SK-N-SH (cell line): Measurements from ENCODE around the gene RGS6. TPM values are rescaled to one million over a fixed set of nuclear protein-coding genes. Genes with fewer than 3 reads are reported as not detected.

Source experiments
- CTCF ChIA-PET: fragments of 300-600, 350-600 bp; formaldehyde crosslinking; extraction: SDS; loops from one replicate; lab custom pipeline; 2021; lab: Yijun Ruan, JAX
- POLR2A ChIA-PET: fragments of 350-600 bp; sonication (Branson Sonifier 250); formaldehyde crosslinking; extraction: SDS; loops from one replicate; lab custom pipeline; 2020; ENCODE audit warnings: antibody characterized with exemption, inconsistent platforms; lab: Yijun Ruan, JAX
- DNase-seq: peaks from one replicate; pipeline ENCODE4 v3.0.0; 2012
- H2AFZ ChIP-seq: fragments of 200-600 bp; sonication (generic); 2 replicates; pipeline ENCODE4 v1.8.1; 2016; ENCODE audit warnings: antibody characterized with exemption, mild to moderate bottlenecking, low read depth
- H3F3A ChIP-seq: fragments of 200-600 bp; sonication (generic); replicated peaks from 2 replicates; pipeline ENCODE3; 2016; ENCODE audit warnings: antibody characterized with exemption, mild to moderate bottlenecking; ENCODE audit not compliant: insufficient read depth
- H3K27ac ChIP-seq, 2 experiments: fragments of 200-500 bp in 1 of 2; fragments of 200-600 bp in 1 of 2; sonication (Bioruptor generic) in 1 of 2; sonication (generic), shearing (Covaris generic) in 1 of 2; 2 replicates each; pipeline versions ENCODE4 v1.5.1 to v1.6.1; 2014 to 2016; ENCODE audit warnings: low read depth in 2 of 2, inconsistent platforms in 1 of 2, low read length in 1 of 2, mild to moderate bottlenecking in 1 of 2, mixed read lengths in 1 of 2
- H3K27me3 ChIP-seq: fragments of 200-600 bp; sonication (generic), shearing (Covaris generic); 2 replicates; pipeline ENCODE4 v1.6.1; 2016; ENCODE audit warnings: mixed run types; ENCODE audit not compliant: insufficient read depth
- H3K36me3 ChIP-seq, 2 experiments: fragments of 200-500 bp in 1 of 2; fragments of 200-600 bp in 1 of 2; sonication (Bioruptor generic) in 1 of 2; sonication (generic) in 1 of 2; replicated peaks in 1 of 2; 2 replicates each; pipeline versions ENCODE3 to v1.5.1; 2014 to 2016; ENCODE audit warnings: low read length in 1 of 2, mild to moderate bottlenecking in 1 of 2; ENCODE audit not compliant: insufficient read depth in 2 of 2, control insufficient read depth in 1 of 2
- H3K4me1 ChIP-seq, 2 experiments: fragments of 200-500 bp in 1 of 2; fragments of 200-600 bp in 1 of 2; sonication (Bioruptor generic) in 1 of 2; sonication (generic), shearing (Covaris generic) in 1 of 2; 2 replicates each; pipeline versions ENCODE4 v1.5.1 to v1.6.1; 2014 to 2016; ENCODE audit warnings: low read depth in 1 of 2, low read length in 1 of 2, mixed run types in 1 of 2; ENCODE audit not compliant: insufficient read depth in 2 of 2, control insufficient read depth in 1 of 2
- H3K4me2 ChIP-seq: fragments of 200-600 bp; sonication (generic), shearing (Covaris generic); 2 replicates; pipeline ENCODE4 v1.6.1; 2017; ENCODE audit warnings: mixed run types
- H3K4me3 ChIP-seq, 2 experiments: fragments of 200-500 bp in 1 of 2; fragments of 200-600 bp in 1 of 2; sonication (Bioruptor generic) in 1 of 2; sonication (generic), shearing (Covaris generic) in 1 of 2; 2 replicates each; pipeline versions ENCODE4 v1.5.1 to v1.8.1; 2014 to 2016; ENCODE audit warnings: low read depth in 2 of 2, inconsistent platforms in 1 of 2, low read length in 1 of 2, mild to moderate bottlenecking in 1 of 2, mixed read lengths in 1 of 2, moderate library complexity in 1 of 2
- H3K79me2 ChIP-seq: fragments of 200-600 bp; sonication (generic); 2 replicates; pipeline ENCODE4 v1.8.1; 2017; ENCODE audit warnings: mild to moderate bottlenecking; ENCODE audit not compliant: insufficient read depth
- H3K9ac ChIP-seq: fragments of 200-600 bp; sonication (generic); 2 replicates; pipeline ENCODE4 v1.6.1; 2017; ENCODE audit warnings: mixed run types
- H3K9me2 ChIP-seq: fragments of 200-600 bp; sonication (generic); 2 replicates; pipeline ENCODE4 v1.6.1; 2017; ENCODE audit warnings: mixed run types
- H3K9me3 ChIP-seq: fragments of 200-600 bp; sonication (generic); 2 replicates; pipeline ENCODE4 v1.6.1; 2017; ENCODE audit warnings: mixed run types, mild to moderate bottlenecking, moderate library complexity
- H4K20me1 ChIP-seq: fragments of 200-600 bp; sonication (generic); 2 replicates; pipeline ENCODE4 v1.6.1; 2017; ENCODE audit warnings: mild to moderate bottlenecking, mixed run types; ENCODE audit not compliant: insufficient read depth
- ELF1 ChIP-seq: IDR thresholded peaks from 2 replicates; pipeline ENCODE4 v1.4.0; 2012
- NFIC ChIP-seq: IDR thresholded peaks from 2 replicates; pipeline ENCODE4 v1.4.0; 2012; ENCODE audit warnings: borderline replicate concordance
- RFX5 ChIP-seq: IDR thresholded peaks from 2 replicates; pipeline ENCODE4 v1.6.1; 2012; ENCODE audit warnings: mild to moderate bottlenecking, improper control_type of control experiment, low read length
- TAF1 ChIP-seq: IDR thresholded peaks from 2 replicates; pipeline ENCODE4 v1.6.1; 2012; ENCODE audit warnings: low read depth, mild to moderate bottlenecking, low read length, moderate library complexity, borderline replicate concordance
- TCF12 ChIP-seq: IDR thresholded peaks from 2 replicates; pipeline ENCODE4 v1.4.0; 2012
- TEAD4 ChIP-seq: IDR thresholded peaks from 2 replicates; pipeline ENCODE4 v1.4.0; 2012; ENCODE audit warnings: mild to moderate bottlenecking, borderline replicate concordance; ENCODE audit not compliant: insufficient read depth
- YY1 ChIP-seq: IDR thresholded peaks from 2 replicates; pipeline ENCODE4 v1.4.0; 2012; ENCODE audit warnings: low read depth, mild to moderate bottlenecking
- WGBS: methylation state at CpG from one replicate; pipeline ENCODE4 v1.1.6; 2017; ENCODE audit warnings: low lambda C conversion rate; 5-methylcytosine and 5-hydroxymethylcytosine counted together
- polyA plus RNA-seq, 3 experiments: library from polyadenylated mRNA; depleted of rRNA; stranded (reverse); fragments of >200 nt; gene quantifications; 2 replicates each; pipeline ENCODE4 v1.2.3, GENCODE V29; 2012
- TF ChIP-seq, protein P1 (sequence below): IDR thresholded peaks from 2 replicates; pipeline ENCODE4 v1.4.0; 2012; ENCODE audit warnings: low read depth
- TF ChIP-seq, protein P2 (sequence below): IDR thresholded peaks from 2 replicates; pipeline ENCODE4 v1.6.1; 2012; ENCODE audit warnings: mild to moderate bottlenecking, low read depth, low read length, moderate library complexity

Gene RGS6
- polyA plus RNA-seq, 1 of the 3 experiments (the other 2 are of a cell fraction): not detected

DNA sequence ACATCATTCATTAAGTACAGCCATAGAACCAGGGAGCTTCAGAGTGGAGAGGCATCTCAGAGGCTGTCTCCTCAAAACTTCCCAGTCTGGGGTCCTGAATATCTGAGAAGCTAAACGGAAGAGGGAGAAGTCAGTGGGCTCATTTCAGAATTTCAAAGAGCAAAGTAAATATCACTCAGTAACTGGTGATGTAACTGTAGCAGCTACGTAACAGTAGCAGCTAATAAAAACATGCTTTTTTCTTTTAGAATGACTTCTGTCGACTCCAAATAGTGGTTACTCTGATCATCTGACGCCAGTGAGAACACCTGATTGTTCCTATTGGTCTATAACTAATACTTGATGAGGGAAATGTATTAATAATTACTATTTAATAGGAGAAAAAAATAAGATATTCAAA is 578.3 kb downstream of the RGS6 start:
- Histone ChIP-seq H3K27me3 (peaks cover 19% of the 10 kb centered on the region; the same call in 1 of the 2 replicates), H3K4me2 (no peak overlapping the region), H3F3A (no peaks in the 10 kb centered on the region), H3K79me2 (no peaks in the 10 kb centered on the region), H2AFZ (no peak overlapping the region), H3K36me3 (no peaks in the 10 kb centered on the region), H3K27ac (no peak overlapping the region), H3K9me2 (no peaks in the 10 kb centered on the region), H3K9me3 (no peaks in the 10 kb centered on the region), H4K20me1 (no peaks in the 10 kb centered on the region), H3K4me1 (no peaks in the 10 kb centered on the region; a peak in 1 of 4 replicates), H3K4me3 (no peak overlapping the region), H3K9ac (no peak overlapping the region)
- 14% methylated on average over 4 of the region's 4 CpGs for WGBS
- DNase-seq: no peak
- ChIA-PET POLR2A (no interaction called here), CTCF (interaction anchor here (0.8 to 3.3 kb wide), 3 partner anchors 394 to 440 kb away, joined by 3 to 13 read pairs (median 10); no protein-coding TSS in a partner anchor)
- TF ChIP-seq YY1: no peak
- TF ChIP-seq TEAD4: no peak
- TF ChIP-seq ELF1: no peak
- no peak for TF ChIP-seq TCF12
- TF ChIP-seq, protein P1, sequence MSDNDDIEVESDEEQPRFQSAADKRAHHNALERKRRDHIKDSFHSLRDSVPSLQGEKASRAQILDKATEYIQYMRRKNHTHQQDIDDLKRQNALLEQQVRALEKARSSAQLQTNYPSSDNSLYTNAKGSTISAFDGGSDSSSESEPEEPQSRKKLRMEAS: no peak
- peak; percentile 71 for TF ChIP-seq RFX5

DNA sequence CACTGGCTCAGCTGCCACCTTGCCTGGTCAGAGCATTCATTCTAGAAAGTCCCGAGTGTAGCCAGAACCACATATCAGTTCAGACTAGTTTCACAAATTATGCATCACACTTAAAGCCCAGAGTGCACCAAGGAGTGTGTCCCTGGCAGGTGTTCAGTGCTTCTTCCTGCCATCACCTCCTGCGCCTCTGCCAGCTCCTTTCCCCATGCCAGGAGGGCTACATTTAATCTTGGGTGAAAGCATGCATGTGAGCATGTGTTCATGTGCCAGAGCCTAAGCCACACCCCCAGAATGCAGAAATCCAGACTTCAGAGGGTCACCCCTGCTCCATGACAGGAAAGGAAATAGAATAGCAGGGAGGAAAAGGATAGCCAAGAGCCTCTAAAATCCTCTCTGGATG is 580.1 kb downstream of the RGS6 start:
- H3K4me2 ChIP-seq: no peak overlapping the region
- no peaks in the 10 kb centered on the region for H3K9me3 ChIP-seq
- H3K79me2 ChIP-seq: no peaks in the 10 kb centered on the region
- H3K4me3 ChIP-seq: no peak overlapping the region
- H3K9me2 ChIP-seq: no peaks in the 10 kb centered on the region
- 35% methylated on average over 2 of the region's 2 CpGs for WGBS
- DNase-seq: no peak
- no peak overlapping the region for H3K27ac ChIP-seq
- no peaks in the 10 kb centered on the region for H3F3A ChIP-seq
- no peak overlapping the region for H3K9ac ChIP-seq
- CTCF ChIA-PET: interaction anchor here (0.8 to 8.9 kb wide), 9 partner anchors 11 to 445 kb away, joined by 3 to 339 read pairs (median 13); no protein-coding TSS in a partner anchor
- H3K27me3 ChIP-seq: peaks cover 19% of the 10 kb centered on the region; the same call in 1 of the 2 replicates
- TF ChIP-seq YY1 (no peak), TEAD4 (no peak), TAF1 (no peak), NFIC (no peak)
- TF ChIP-seq, protein P2, sequence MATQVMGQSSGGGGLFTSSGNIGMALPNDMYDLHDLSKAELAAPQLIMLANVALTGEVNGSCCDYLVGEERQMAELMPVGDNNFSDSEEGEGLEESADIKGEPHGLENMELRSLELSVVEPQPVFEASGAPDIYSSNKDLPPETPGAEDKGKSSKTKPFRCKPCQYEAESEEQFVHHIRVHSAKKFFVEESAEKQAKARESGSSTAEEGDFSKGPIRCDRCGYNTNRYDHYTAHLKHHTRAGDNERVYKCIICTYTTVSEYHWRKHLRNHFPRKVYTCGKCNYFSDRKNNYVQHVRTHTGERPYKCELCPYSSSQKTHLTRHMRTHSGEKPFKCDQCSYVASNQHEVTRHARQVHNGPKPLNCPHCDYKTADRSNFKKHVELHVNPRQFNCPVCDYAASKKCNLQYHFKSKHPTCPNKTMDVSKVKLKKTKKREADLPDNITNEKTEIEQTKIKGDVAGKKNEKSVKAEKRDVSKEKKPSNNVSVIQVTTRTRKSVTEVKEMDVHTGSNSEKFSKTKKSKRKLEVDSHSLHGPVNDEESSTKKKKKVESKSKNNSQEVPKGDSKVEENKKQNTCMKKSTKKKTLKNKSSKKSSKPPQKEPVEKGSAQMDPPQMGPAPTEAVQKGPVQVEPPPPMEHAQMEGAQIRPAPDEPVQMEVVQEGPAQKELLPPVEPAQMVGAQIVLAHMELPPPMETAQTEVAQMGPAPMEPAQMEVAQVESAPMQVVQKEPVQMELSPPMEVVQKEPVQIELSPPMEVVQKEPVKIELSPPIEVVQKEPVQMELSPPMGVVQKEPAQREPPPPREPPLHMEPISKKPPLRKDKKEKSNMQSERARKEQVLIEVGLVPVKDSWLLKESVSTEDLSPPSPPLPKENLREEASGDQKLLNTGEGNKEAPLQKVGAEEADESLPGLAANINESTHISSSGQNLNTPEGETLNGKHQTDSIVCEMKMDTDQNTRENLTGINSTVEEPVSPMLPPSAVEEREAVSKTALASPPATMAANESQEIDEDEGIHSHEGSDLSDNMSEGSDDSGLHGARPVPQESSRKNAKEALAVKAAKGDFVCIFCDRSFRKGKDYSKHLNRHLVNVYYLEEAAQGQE: no peak
- TF ChIP-seq, all 33 proteins: peak for 0
- POLR2A ChIA-PET: no interaction called here
- Histone ChIP-seq H3K36me3 (no peaks in the 10 kb centered on the region), H2AFZ (no peak overlapping the region), H4K20me1 (no peaks in the 10 kb centered on the region), H3K4me1 (peaks cover 0 to 7% of the 10 kb centered on the region in 2 experiments; a peak in 1 of 4 replicates)
